GM19025 (cell line): ENCODE measurements around the gene DIS3L2.

ENCODE experiments used
- ATAC-seq: cut with Tn5 transposase; IDR thresholded peaks from one replicate; pipeline ENCODE4 v1.9.1; 2021; ENCODE audit warnings: mild to moderate bottlenecking, low read depth, moderate library complexity; ENCODE audit not compliant: unreplicated experiment

DIS3L2 gene

DNA sequence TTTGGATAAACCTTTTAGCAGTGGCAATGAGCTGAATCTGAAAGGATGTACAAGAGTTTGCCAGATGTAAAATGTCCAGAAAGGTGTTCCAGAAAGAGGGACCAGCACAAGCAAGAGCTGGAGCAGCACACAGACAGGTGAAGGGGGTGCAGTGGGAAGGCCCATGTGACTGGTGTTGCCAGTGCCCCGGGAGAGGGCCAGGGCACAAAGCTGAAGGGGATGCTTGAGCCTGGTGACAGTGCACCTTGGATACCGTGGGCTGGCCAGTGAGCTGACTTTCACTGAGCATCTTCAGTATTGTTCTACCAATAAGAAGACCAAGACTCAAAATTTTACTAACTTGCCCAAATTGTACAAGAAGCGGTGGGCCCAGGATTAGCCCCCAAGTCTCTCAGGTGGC, 284.7 kb downstream of the DIS3L2 start:
- no peak for ATAC-seq

DNA sequence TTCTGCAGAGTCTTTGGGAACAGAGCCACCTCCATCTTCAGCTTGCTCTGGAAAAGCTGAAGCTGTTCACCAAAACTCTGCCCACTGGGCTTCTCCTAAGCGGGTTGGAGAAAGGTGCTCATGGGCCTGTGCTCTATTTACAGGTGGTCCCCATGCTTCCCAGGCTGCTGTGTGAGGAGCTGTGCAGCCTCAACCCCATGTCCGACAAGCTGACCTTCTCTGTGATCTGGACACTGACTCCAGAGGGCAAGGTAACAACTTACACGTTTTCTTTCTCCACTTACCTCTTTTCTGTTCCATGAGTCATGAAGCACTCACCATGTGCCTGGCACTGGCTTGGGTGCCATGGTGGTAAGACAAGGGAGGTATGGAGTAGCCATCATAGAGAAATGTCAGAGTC, 287.6 kb downstream of the DIS3L2 start:
- ATAC-seq, result no peak

DNA sequence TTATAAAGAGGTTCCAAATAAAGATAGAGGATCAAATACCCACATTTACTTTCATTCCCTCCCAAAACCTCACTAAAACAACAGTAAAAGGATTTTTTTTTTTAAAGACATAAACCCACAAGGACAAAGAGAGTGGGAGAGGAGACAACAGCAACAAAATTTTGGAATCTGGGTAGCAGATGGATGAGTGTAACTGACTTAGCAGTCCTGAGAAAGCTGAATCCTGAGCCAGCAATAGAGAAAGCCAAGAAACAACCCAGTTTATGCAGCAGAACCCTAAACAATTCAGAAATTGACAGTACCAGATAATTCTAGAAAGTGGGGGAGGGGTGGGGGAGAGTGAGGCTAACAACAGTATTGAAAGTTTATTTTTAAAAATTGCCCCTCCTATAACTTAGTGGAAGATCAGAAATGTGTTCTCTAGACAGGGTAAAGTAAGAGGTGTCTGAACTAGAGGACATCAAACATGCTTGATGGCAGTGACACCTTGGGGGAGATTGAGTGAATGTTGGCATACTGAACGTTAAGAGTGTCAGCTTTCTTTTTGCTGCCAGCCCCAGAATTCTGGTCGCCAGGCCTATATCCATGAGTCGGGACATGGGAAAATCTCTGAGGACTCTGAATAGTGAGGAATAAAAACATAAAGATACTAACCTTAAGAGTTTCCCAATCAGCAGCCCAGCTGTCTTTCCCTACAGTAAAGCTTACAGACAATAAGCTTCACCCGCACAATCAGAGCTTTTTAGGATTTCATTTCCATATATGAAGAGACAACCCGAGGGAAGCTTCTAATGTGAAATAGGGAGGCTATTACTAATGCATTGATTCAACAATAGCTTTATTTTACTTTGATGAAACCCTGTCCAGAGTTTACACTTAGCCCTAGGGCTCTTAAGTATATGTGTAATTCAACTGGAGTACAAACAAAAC, 289.0 kb downstream of the DIS3L2 start:
- no peak for ATAC-seq

DNA sequence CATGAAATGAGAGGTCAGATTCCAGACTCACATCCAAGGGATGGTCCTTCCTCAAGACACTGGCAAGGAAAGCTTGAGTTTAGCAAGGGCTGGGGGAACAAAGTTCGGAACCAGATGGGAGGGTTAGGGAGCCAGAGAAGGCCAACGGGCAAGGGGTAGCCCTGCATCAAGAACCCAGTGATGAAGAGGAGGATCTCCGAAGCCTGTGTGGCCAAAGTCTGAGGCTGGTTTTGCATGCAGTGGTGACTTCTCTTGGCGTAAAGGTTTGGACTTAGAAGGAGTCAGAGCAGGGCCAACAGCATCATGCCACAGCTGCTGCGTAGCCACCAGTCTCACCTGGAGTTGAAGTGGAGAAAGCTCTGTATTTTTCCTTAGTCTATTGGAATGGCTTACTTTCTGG, 293.5 kb downstream of the DIS3L2 start:
- ATAC-seq, result no peak

DNA sequence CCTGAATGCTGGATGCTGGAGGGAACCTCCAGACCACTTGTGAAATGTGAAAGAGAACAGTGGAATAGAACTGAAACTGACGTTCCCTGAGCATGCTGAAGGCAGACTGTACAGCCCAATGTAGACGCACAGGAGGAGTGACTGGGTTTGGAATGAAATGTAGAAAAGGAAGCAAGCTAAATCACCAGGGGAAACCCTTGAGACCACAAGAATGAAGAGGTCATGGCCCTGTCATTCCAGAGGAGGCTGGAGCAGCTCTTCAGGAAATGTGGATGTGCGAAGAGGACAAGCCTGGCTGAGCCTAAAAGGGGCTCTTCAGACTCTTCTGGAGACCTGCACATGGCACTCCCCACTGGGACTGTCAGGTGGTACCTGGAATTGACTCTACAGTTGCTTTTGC, 298.6 kb downstream of the DIS3L2 start:
- ATAC-seq, result no peak

DNA sequence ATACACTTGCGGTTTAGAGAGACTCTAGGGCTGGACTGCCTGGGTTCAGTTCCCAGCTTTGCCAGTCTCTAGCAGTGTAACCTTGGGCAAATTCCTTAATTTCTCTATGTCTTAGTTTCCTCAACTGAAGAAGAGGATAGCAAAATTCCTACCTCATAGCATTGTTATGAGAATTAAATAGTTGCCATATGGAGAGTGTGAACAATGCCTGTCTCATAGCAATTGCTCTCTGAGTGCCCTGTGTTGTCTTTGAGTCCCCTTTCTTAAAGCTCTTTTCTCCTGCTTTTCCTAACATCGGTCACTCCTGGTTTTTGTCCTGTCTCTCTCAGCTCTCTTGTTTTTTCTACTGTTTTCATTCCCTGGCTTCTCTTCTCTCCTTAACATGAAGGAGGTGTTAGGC, 300.3 kb downstream of the DIS3L2 start:
- no peak for ATAC-seq

DNA sequence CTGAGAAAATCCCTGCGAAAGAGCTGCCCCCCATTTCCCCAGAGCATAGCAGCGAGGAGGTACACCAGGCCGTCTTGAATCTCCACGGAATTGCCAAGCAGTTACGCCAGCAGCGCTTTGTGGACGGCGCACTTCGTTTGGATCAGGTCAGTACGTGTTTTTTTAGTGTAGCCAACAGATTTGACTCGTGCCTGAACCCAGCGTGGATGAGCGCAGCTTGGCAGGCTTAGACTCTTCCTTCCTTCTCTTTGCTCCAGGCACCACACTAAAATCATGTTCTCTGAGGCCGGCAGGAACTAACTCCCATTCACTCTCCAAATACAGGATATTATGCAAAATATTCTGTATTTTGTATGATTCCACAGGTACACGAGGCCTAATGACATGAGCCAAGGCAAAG, 301.8 kb downstream of the DIS3L2 start:
- no peak for ATAC-seq

DNA sequence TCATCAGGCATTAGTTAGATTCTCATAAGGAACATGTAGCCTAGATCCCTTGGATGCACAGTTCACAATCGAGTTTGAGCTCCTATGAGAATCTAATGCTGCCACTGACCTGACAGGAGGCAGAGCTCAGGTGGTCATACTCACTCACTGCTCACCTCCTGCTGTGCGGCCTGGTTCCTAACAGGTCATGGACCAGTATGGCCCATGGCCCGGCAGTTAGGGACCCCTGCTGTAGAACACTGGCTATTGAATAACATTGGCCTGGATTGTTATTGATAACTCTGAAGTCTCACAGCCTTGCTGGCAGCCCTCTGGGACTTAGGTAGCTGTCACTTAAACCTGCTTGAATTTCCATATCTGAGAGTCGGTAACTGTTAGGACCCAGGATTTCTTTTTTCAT, 302.6 kb downstream of the DIS3L2 start:
- ATAC-seq, result no peak

DNA sequence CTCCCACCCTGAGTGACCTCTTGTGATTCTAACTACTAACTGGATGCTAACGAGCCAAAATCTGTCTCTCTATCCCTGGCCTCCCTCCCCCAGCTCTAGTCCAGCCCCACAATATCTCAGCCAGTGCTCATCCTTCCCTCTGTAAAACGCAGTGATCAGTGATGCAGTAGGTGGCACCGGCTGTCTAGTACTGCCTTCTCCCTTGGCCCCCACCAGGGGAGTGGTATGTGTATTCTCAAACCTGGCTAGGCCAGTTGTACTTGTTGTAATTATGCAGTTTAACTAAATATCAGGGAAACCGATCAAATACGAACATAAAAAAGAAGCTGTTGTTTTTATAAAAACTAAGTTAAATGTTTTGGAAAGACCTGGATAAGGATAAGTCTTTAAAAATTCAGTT, 303.8 kb downstream of the DIS3L2 start:
- no peak for ATAC-seq

DNA sequence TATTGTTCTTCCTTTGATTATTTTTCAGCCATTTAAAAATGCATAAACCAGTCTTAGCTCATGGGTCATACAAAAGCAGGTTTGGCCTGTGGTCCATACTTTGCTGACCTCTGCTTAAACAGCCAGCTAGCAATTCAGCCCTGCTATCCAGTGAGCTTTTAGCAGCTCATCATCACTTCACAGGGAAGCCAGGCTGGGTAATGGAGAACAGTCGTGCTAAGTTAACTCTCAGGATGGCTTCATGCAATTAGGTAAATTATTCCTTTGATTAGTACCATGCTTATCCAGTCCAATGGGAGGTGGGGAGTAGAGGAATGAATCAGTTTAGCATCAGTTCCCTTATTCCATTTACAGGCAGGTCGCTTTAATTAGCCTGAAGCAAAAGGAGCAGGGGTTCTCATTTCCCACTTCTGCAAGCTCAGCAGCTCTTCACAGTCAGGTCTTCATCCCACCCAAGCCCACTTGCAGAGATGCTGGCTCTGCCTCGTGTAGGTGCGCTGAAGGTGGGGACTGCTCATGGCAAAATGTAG, 307.2 kb downstream of the DIS3L2 start:
- ATAC-seq, result no peak

DNA sequence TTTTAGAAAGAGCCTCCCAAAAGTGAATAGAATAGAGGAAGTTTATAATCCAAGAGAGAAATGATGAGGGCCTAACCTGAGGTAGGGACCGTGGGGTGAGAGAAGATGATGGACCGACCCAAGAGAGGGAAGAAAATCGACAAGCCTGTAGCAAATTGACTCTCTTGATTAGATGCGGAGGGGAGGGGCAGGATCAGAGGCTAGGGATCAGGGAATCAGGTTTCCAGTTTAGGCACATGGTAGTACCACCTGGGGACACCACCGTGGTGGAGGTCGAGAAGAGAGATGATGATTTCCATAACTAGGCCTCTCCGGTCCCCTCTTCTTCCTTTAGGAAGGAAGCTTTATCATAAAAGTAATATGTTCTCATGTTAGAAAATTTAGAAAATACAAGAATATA, 308.4 kb downstream of the DIS3L2 start:
- no peak for ATAC-seq

DNA sequence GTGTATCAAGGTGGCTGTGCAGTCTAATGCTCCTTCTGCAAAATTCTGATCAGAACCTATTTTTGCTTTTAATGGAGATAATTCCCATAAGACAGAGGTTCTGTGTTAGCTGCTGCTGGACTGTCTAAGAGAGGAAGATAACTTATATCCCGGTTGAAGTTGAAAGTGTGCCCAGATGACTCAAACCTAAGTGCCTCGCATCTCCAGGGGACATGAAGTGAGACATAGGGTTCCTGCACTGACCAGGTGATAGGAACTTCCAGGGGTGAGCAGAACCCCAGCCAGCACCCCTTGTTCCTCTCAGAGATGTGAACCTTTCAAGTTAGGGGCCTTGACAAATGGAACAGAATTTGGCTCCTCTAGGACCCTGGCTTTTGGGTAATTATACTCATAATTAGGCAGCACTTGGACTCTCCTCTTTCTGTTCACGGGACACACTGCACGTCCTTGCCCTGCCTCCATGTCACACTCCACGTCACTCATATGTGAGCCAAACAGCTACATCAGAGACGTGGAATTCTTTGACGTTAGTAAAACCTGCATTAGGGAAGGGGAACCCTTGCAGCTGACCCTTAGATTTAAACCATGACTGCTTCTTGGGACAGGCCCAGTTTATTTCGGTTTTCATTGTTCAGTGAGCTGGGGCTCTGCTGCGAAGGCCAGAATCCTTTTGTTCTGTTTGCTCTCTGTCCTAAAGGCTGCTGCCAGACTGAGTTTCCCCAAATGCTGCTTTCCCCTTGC, 312.6 kb downstream of the DIS3L2 start:
- no peak for ATAC-seq

DNA sequence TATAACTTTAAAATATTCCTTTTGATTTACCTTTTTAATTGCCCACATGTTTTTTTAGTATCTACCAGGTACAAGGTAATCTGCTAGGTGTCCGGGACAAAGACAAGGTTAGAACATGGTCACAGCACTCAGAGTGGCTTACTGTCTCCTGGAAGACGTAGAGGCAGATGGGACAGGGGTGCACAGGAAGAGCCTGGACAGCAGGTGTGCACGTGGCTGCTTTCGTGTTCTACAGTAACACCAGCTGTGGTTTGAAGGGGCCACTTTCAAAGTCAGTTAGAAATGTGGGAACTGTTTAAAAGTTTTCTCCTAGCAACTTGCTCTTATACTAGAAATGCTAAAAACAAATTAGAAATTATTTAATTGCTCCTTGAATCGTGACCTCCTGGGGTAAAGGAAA, 314.2 kb downstream of the DIS3L2 start:
- ATAC-seq, result peak; percentile 35

DNA sequence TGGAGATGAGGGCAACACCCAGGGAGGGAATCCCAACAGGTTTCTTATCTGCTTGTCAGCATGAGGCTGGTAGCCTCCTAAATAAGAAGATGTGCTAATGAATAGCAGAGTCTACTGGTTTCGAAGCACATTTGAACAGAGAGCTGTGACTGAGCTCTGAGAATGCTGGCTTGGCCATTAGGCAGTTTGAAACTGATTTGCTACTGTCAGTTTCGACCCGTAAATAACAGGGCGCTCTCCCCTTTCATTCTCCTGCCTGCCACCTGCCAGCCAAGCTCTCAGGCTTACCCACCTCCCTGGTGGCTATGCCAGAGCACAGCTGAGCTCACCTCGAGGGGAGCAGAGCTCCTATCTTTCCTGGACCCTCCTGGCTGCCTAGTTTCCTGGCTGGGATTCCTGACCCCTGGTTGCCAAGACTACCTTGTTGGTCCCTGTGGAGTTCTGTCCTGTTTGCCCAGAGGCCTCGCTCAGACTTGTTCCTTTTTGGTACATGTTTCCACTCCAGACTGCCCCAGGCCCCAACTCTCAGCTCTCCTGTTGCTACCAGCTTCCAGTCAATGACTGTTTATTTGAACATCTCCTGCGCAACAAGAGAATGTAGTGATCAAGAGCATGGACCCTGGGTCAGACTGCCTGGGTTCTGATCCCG, 314.7 kb downstream of the DIS3L2 start:
- ATAC-seq, result peak; percentile 70

DNA sequence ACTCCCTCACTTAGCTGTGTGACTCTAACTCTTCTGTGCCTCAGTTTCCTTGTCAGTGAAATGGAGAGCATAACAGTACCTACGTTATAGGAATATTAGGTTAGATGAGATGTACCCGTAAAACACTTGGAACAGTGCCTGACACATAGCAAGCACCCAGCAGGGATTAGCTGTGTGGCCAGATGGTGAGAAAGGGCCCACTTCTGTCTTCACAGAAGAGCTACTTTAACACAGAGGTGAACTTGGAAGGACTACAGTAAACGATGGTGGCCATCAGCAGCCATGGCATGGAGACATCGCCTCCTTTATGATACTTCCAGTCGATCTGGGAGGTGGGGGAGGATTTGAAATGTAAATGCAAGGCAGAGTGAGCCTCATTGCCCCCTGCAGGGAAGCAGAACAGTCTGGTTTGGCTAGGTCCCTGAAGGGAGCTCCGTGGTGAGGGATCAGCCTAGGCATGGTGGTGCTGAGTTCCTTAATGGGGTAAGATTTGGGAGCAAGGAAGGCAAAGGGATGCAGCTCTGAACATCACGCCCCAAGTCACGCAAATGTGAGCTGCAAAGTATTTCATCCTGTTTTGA, 315.3 kb downstream of the DIS3L2 start:
- no peak for ATAC-seq

DNA sequence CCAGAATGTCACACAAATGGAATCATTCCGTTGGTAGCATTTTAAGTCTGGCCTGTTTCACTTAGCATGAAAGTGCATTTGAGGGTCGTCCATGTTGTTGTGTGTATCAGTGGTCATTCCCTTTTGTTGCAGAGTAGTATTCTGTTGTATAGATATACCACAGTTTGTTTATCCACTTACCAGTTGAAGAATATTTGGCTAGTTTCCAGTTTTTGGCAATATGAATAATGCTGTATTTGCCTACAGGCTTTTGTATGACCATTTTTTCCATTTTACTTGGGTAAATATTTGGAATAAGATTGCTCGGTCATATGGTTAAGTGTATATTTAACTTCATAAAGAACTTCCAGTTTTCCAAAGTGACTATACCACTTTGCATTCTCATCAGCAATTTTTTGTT, 317.0 kb downstream of the DIS3L2 start:
- ATAC-seq, result no peak

DNA sequence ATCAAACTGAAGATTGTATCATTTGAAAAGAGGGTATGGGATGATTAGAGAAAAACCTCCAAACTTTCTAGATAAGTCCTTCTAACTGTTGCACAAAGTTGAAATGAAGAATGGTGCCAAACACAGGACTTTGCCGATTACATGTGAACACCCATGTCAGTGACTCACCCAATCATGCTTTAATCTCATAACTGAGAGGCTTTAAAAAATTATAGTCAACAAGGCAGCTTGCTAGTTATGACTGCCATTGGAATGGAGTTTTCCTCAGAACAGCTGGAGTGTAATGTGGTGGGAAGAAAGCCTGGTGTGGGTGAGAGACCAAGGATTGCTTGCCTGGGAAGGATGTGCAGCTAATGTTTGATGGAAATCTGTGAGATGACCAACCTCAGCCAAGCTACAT, 318.8 kb downstream of the DIS3L2 start:
- ATAC-seq, result no peak

DNA sequence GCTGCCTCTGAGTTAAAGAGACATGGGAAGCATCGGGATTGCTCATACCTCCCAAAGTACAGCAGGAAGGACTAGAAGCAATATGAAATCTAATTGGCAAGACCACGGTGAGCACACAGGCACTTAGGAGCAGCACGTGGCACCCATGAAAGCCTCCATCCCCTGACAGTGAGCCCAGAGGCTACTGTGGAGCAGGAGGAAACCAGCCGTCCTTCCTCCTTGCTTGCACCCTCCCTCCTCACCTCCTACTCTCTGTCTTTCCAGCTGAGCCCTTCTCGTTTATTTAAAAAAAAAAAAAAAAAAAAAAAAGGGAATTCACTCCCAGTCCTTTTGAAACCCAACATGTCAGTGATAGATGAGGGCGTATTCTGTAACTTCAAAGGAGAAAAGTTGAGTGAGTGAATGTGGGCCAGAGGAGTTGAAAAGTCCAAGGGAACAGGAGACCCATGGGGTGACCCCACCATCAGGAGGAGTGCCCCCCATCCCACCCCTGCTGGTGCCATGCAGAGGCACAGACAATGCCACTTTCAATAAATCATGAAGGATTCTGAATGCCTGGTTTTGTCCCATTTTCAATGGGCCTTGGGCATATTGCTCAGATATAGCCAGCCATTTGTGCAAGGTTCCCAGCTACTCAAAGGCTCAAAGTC, 320.5 kb downstream of the DIS3L2 start:
- ATAC-seq, result no peak

DNA sequence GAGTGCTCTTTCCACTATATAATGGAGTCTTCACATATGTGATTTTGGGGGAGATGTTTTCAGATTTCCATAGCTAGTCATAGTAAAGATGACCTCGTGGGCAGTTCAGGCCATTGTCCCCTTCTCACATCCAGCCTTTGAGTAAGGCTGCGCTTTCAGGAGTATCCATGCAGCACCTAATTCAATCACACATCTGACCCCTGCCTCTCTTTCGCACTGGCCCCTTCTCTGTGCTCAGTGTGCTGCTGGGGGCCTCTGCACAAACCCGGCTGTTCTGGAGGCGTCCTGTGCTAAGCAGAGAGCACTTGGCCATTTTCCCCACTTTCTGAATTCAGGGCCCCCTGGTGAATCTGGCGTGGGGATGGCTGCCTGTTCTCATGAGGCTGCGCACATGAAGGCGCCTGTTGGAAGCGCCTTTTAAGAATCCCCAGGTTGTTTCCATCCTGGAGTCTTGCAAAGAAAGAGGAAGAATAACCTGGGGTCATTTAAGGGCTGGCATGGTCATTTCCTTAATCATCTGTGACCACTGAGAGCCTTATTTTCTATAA, 321.1 kb downstream of the DIS3L2 start:
- no peak for ATAC-seq
